GM12878 (cell line): ENCODE results near the gene USP2. TPM values are rescaled to one million over a fixed set of nuclear protein-coding genes. Genes with fewer than 3 reads are reported as not detected.

ENCODE experiments used
- ATAC-seq: fragments of 200-7000 bp; cut with Tn5 transposase; 3 replicates; pipeline ENCODE4 v1.9.1; 2020; ENCODE audit warnings: mild to moderate bottlenecking, moderate library complexity
- BruUV-seq: library from RNA; stranded (reverse); fragments of 400-500 nt; replicated peaks from 2 replicates; lab custom pipeline; 2021; lab: Mats Ljungman, UMichigan
- CTCF ChIA-PET: fragments of 300-600 bp; sonication (Branson Sonifier 250); formaldehyde crosslinking; extraction: SDS; loops from one replicate; lab custom pipeline; 2021; ENCODE audit warnings: inconsistent platforms; lab: Yijun Ruan, JAX
- POLR2A ChIA-PET: fragments of 350-600 bp; formaldehyde crosslinking; extraction: SDS; loops from one replicate; lab custom pipeline; 2021; ENCODE audit warnings: inconsistent platforms; lab: Charles Lee
- RAD21 ChIA-PET: fragments of 300-600 bp; sonication (Branson Sonifier 250); formaldehyde crosslinking; loops from one replicate; lab custom pipeline; 2023; ENCODE audit warnings: antibody characterized with exemption; ENCODE audit not compliant: unreplicated experiment; lab: Charles Lee
- SMC1A ChIA-PET: fragments of 300-600 bp; sonication (Branson Sonifier 250); formaldehyde crosslinking; loops from one replicate; lab custom pipeline; 2023; ENCODE audit not compliant: unreplicated experiment, uncharacterized antibody; lab: Charles Lee
- DNase-seq: peaks from one replicate; pipeline ENCODE4 v3.0.0-alpha.2; 2011; ENCODE audit warnings: low read depth, low spot score
- FAIRE-seq: peaks from 3 replicates; lab custom pipeline; 2011; peaks lifted over from hg19 to GRCh38; lab: Jason Lieb, UNC
- H2AFZ ChIP-seq: 2 replicates; pipeline ENCODE4 v1.6.0; 2011; ENCODE audit warnings: low read depth, low read length, control low read depth; ENCODE audit not compliant: control insufficient read depth
- H3K27ac ChIP-seq: 2 replicates; pipeline ENCODE4 v1.5.1; 2011; ENCODE audit warnings: control low read depth; ENCODE audit not compliant: control insufficient read depth, insufficient read depth
- H3K27me3 ChIP-seq, 2 experiments: replicated peaks in 1 of 2; 2 replicates each; pipeline versions ENCODE4 v1.6.0 to v1.6.1; 2011; ENCODE audit warnings: low read length in 1 of 2; ENCODE audit not compliant: control insufficient read depth in 2 of 2, insufficient read depth in 2 of 2
- H3K36me3 ChIP-seq, 2 experiments: 2 replicates each; pipeline ENCODE4 v1.5.1; 2011; ENCODE audit warnings: low read length in 1 of 2; ENCODE audit not compliant: control insufficient read depth in 2 of 2, insufficient read depth in 2 of 2
- H3K4me1 ChIP-seq: 2 replicates; pipeline ENCODE4 v1.6.1; 2011; ENCODE audit warnings: mild to moderate bottlenecking, low read length, moderate library complexity, mixed read lengths; ENCODE audit not compliant: control insufficient read depth, insufficient read depth
- H3K4me2 ChIP-seq: 2 replicates; pipeline ENCODE4 v1.6.0; 2011; ENCODE audit warnings: control low read depth; ENCODE audit not compliant: control insufficient read depth, insufficient read depth
- H3K4me3 ChIP-seq: fragments of 200-600 bp; sonication (generic); 2 replicates; pipeline ENCODE4 v1.5.1; 2016
- H3K79me2 ChIP-seq: 2 replicates; pipeline ENCODE4 v1.6.0; 2011; ENCODE audit warnings: low read length; ENCODE audit not compliant: control insufficient read depth, insufficient read depth
- H3K9ac ChIP-seq: 2 replicates; pipeline ENCODE4 v1.8.0; 2011; ENCODE audit warnings: low read length, control low read depth, mixed read lengths; ENCODE audit not compliant: control insufficient read depth, insufficient read depth
- H3K9me3 ChIP-seq: replicated peaks from 3 replicates; pipeline ENCODE4 v1.5.1; 2011; ENCODE audit warnings: mild to moderate bottlenecking, low read length; ENCODE audit not compliant: control insufficient read depth, insufficient read depth
- H4K20me1 ChIP-seq: 2 replicates; pipeline ENCODE4 v1.6.0; 2011; ENCODE audit not compliant: control insufficient read depth, insufficient read depth
- ATF7 ChIP-seq: fragments of 450-650 bp; IDR thresholded peaks from 2 replicates; pipeline ENCODE4 v1.6.1; 2016; ENCODE audit warnings: low read depth, mild to moderate bottlenecking
- CREM ChIP-seq: IDR thresholded peaks from 2 replicates; pipeline ENCODE4 v1.6.1; 2014; ENCODE audit warnings: antibody characterized with exemption, low read depth
- MLLT1 ChIP-seq: fragments of 450-650 bp; IDR thresholded peaks from 2 replicates; pipeline ENCODE4 v1.6.1; 2016; ENCODE audit warnings: mild to moderate bottlenecking
- MYB ChIP-seq: fragments of 150-350 bp; IDR thresholded peaks from 2 replicates; pipeline ENCODE4 v1.6.1; 2014; ENCODE audit warnings: mild to moderate bottlenecking, low read depth, low read length, borderline replicate concordance
- NFIC ChIP-seq: IDR thresholded peaks from 2 replicates; pipeline ENCODE4 v1.6.1; 2012; ENCODE audit warnings: low read depth, mild to moderate bottlenecking, inconsistent platforms, low read length, moderate library complexity
- SIX5 ChIP-seq: IDR thresholded peaks from 2 replicates; pipeline ENCODE4 v1.6.1; 2011; ENCODE audit warnings: mild to moderate bottlenecking, low read depth, low read length, moderate library complexity; ENCODE audit not compliant: severe bottlenecking
- ZNF622 ChIP-seq: fragments of 450-650 bp; IDR thresholded peaks from 2 replicates; pipeline ENCODE4 v1.6.1; 2017; ENCODE audit warnings: mild to moderate bottlenecking, inconsistent platforms
- WGBS: methylation state at CpG from one replicate; pipeline ENCODE4 v1.1.6; 2016; ENCODE audit warnings: low lambda C conversion rate; ENCODE audit not compliant: insufficient replicate concordance, insufficient coverage; ENCODE audit errors: missing lambda C conversion rate; 5-methylcytosine and 5-hydroxymethylcytosine counted together
- in situ Hi-C: fragments of 300-500 bp; cut with MboI; formaldehyde crosslinking; loops from 9 replicates; pipeline ENCODE4 v1.14.3; 2018; ENCODE audit warnings: mixed read lengths
- intact Hi-C: fragments of 100-400 bp; cut with micrococcal nuclease; formaldehyde crosslinking; loops from one replicate; pipeline ENCODE4 v1.14.2; 2022; ENCODE audit not compliant: unreplicated experiment
- polyA plus RNA-seq, 11 experiments: library from polyadenylated mRNA; depleted of rRNA in 4 of 11; unstranded in 6 of 11; stranded (reverse) in 5 of 11; fragments of >200 nt; fragmentation: Nextera tagmentation in 4 of 11; fragmentation: Illumina TruSeq in 1 of 11; extraction: Ambion mirVana in 4 of 11; extraction: Trizol in 1 of 11; gene quantifications; 1 replicate in 1 of 11; 2 replicates in 10 of 11; pipeline versions ENCODE4 v1.2.1 to v1.2.3, GENCODE V29; 2011 to 2016; ENCODE audit warnings: inconsistent platforms in 2 of 11, missing spikeins in 2 of 11, low read depth in 1 of 11
- total RNA-seq, 4 experiments: library from RNA; depleted of rRNA in 3 of 4; stranded (reverse); fragments of >200 nt in 3 of 4; fragmentation: Illumina TruSeq in 1 of 4; extraction: Trizol in 1 of 4; gene quantifications; 2 replicates each; pipeline versions ENCODE4 v1.2.1 to v1.2.3, GENCODE V29; 2013 to 2021

Gene USP2
- total and polyA plus RNA-seq, 10 of the 15 experiments (the other 5 are each of a cell fraction or from before 2014, with no cell fraction given), result 0.03 to 0.13 (median 0.06) TPM; not detected in 4

- intact Hi-C loops, result no loop called here
Measured at GRCh38 chr11:119347242-119347641, 34.2 kb downstream of the USP2 start.

GRCh38 chr11:119346605-119347004 lies 34.9 kb downstream of the USP2 start, which contains the start of gene MFRP:
Gene MFRP, minus strand, starts transcription at chr11:119346705. Its CDS starts 192 bp downstream, at chr11:119346513.
- Histone ChIP-seq H3K9me3 (no peaks in the 10 kb centered on the region), H3K27ac (no peak within 1 kb of the TSS), H3K36me3 (no peaks in the 10 kb centered on the region), H4K20me1 (no peaks in the 10 kb centered on the region), H3K27me3 (peaks cover 0 to 4% of the 10 kb centered on the region in 2 experiments; a peak in 3 of 4 replicates), H3K4me2 (no peak within 1 kb of the TSS), H3K4me3 (no peak within 1 kb of the TSS)
- SMC1A ChIA-PET, result no interaction called here
- no peak for DNase-seq
- no TSS peak for BruUV-seq
- TF ChIP-seq SIX5 (no peak), NFIC (no peak)
- TF ChIP-seq, all 136 proteins: peak for 0
- no peak for ATAC-seq
- ChIA-PET CTCF (interaction anchor here (3.0 kb wide), 1 partner anchor 8 kb away, joined by 13 read pairs; no protein-coding TSS in a partner anchor), POLR2A (no interaction called here), RAD21 (no interaction called here)
- H3K9ac ChIP-seq, result no peak within 1 kb of the TSS
- in situ Hi-C loops, result no loop called here
- FAIRE-seq, result no peak
- no peaks in the 10 kb centered on the region for H3K79me2 ChIP-seq
- no peak within 1 kb of the TSS for H2AFZ ChIP-seq
- no peaks in the 10 kb centered on the region for H3K4me1 ChIP-seq
- 8% methylated on average over 6 of the region's 6 CpGs for WGBS
- intact Hi-C loops, result no loop called here

More at GRCh38 chr11:119347242-119347641, 34.2 kb downstream of the USP2 start:
- RAD21 ChIA-PET, result no interaction called here
- no peak for ATAC-seq
- H3K27ac ChIP-seq, result no peak overlapping the region
- H4K20me1 ChIP-seq, result no peaks in the 10 kb centered on the region
- 20% methylated on average over 2 of the region's 2 CpGs for WGBS
- no peak overlapping the region for H2AFZ ChIP-seq
- CTCF ChIA-PET, result interaction anchor here (1.2 to 3.0 kb wide), 2 partner anchors 9 kb away, joined by 6 to 13 read pairs; no protein-coding TSS in a partner anchor
- H3K79me2 ChIP-seq, result no peaks in the 10 kb centered on the region
- no peak for FAIRE-seq
- POLR2A ChIA-PET, result no interaction called here
- no peaks in the 10 kb centered on the region; a peak in 1 of 4 replicates for H3K27me3 ChIP-seq
- no peak overlapping the region for H3K9ac ChIP-seq
- BruUV-seq, result no TSS peak
- SMC1A ChIA-PET, result no interaction called here
- no peaks in the 10 kb centered on the region for H3K9me3 ChIP-seq
- no peak overlapping the region for H3K4me2 ChIP-seq
- DNase-seq, result no peak
- no peaks in the 10 kb centered on the region for H3K36me3 ChIP-seq
- no peak overlapping the region for H3K4me3 ChIP-seq
- in situ Hi-C loops, result no loop called here
- no peak for TF ChIP-seq ATF7
- no peak for TF ChIP-seq ZNF622
- TF ChIP-seq CREM, result no peak
- no peak for TF ChIP-seq MLLT1
- TF ChIP-seq MYB, result no peak
- H3K4me1 ChIP-seq, result no peaks in the 10 kb centered on the region
